HEK293T (cell line): ENCODE results near the gene MAFG.

Experiments
- CTCF ChIA-PET: fragments of 350-600 bp; formaldehyde crosslinking; extraction: SDS; loops from one replicate; lab custom pipeline; 2021; ENCODE audit warnings: antibody characterized with exemption, inconsistent platforms; lab: Yijun Ruan, JAX
- POLR2A ChIA-PET: fragments of 350-600 bp; formaldehyde crosslinking; extraction: SDS; loops from one replicate; lab custom pipeline; 2020; ENCODE audit warnings: antibody characterized with exemption, inconsistent platforms; lab: Yijun Ruan, JAX
- DNase-seq: peaks from one replicate; pipeline ENCODE4 v3.0.0; 2012; ENCODE audit warnings: mixed read lengths; ENCODE audit errors: extremely low spot score
- ARNT ChIP-seq: fragments of 450-650 bp; IDR thresholded peaks from 2 replicates; pipeline ENCODE4 v1.6.1; 2017; ENCODE audit warnings: mild to moderate bottlenecking
- BHLHE40 ChIP-seq: fragments of 450-650 bp; IDR thresholded peaks from 2 replicates; pipeline ENCODE4 v1.6.1; 2016; ENCODE audit warnings: mild to moderate bottlenecking, moderate library complexity, borderline replicate concordance
- CTBP1 ChIP-seq: fragments of 450-650 bp; IDR thresholded peaks from 2 replicates; pipeline ENCODE4 v1.6.1; 2016; ENCODE audit warnings: borderline replicate concordance
- ELF4 ChIP-seq: fragments of 450-650 bp; IDR thresholded peaks from 2 replicates; pipeline ENCODE4 v1.6.1; 2017; ENCODE audit warnings: antibody characterized with exemption
- FOXA1 ChIP-seq: fragments of 450-650 bp; IDR thresholded peaks from 2 replicates; pipeline ENCODE4 v1.6.1; 2016; ENCODE audit warnings: mild to moderate bottlenecking
- FOXK2 ChIP-seq: fragments of 450-650 bp; IDR thresholded peaks from 2 replicates; pipeline ENCODE4 v1.6.1; 2016; ENCODE audit warnings: mild to moderate bottlenecking
- FOXM1 ChIP-seq: fragments of 450-650 bp; IDR thresholded peaks from 2 replicates; pipeline ENCODE4 v1.6.1; 2017; ENCODE audit warnings: mild to moderate bottlenecking, borderline replicate concordance
- HDGF ChIP-seq: fragments of 450-650 bp; IDR thresholded peaks from 2 replicates; pipeline ENCODE4 v1.6.1; 2017; ENCODE audit warnings: antibody characterized with exemption, borderline replicate concordance
- L3MBTL2 ChIP-seq: fragments of 450-650 bp; conservative IDR thresholded peaks from 2 replicates; pipeline ENCODE4 v1.6.1; 2016; ENCODE audit warnings: mild to moderate bottlenecking
- LEF1 ChIP-seq: fragments of 450-650 bp; IDR thresholded peaks from 2 replicates; pipeline ENCODE4 v1.6.1; 2017; ENCODE audit warnings: mild to moderate bottlenecking, borderline replicate concordance
- NFRKB ChIP-seq: fragments of 450-650 bp; IDR thresholded peaks from 2 replicates; pipeline ENCODE4 v1.6.1; 2016; ENCODE audit warnings: mild to moderate bottlenecking, moderate library complexity
- SP1 ChIP-seq: fragments of 450-650 bp; IDR thresholded peaks from 2 replicates; pipeline ENCODE4 v1.6.1; 2017
- SUZ12 ChIP-seq: fragments of 450-650 bp; IDR thresholded peaks from 2 replicates; pipeline ENCODE4 v1.6.1; 2016; ENCODE audit warnings: mild to moderate bottlenecking
- TARDBP ChIP-seq: fragments of 450-650 bp; IDR thresholded peaks from 2 replicates; pipeline ENCODE4 v1.6.1; 2016
- ZNF384 ChIP-seq: fragments of 450-650 bp; IDR thresholded peaks from 2 replicates; pipeline ENCODE4 v1.6.1; 2016
- TF ChIP-seq, protein P1 (sequence below): fragments of 450-650 bp; IDR thresholded peaks from 2 replicates; pipeline ENCODE4 v1.6.1; 2016

Gene MAFG

DNA sequence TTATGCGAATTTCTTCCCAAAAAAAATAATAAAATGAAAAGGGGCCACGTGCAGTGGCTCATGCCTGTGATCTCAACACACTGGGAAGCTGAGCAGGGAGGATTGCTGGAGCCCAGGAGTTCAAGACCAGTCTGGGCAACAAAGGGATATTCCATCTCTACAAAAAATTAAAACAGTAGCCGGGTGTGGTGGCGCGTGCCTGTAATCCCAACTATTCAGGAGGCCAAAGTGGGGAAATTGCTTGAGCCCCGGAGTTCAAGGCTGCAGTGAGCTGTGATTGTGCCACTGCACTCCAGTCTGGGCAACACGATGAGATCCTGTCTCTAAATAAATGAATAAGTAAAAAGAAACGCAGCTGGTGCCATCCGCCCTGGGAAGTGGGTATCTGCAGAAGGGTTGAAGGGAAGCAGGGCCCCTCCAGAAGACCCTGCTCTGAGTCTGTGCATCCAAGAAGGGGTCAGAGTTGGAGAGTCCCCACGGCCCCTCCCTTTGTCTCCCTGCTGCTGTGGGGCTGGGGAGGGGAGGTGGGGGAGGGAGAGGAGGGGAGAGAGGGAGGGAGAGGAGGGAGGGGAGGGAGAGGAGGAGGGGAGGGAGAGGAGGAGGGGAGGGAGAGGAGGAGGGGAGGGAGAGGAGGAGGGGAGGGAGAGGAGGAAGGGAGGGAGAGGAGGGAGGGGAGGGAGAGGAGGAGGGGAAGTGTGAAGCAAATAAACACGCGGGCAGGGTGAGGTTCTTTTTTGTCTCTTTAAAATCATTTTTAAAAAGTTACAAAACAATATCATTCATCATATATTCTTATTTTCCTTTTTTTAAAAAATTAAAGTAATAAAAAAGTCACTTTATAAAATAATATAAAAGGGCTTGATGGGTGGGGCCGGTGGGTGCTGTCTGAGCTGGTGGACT, 24.5 kb upstream of the MAFG start:
- ChIA-PET POLR2A (interaction anchor here (2.2 kb wide), 1 partner anchor 14 kb away, joined by 5 read pairs; no protein-coding TSS in a partner anchor), CTCF (interaction anchor here (1.1 kb wide), 1 partner anchor 9 kb away, joined by 4 read pairs; no protein-coding TSS in a partner anchor)
- no peak for DNase-seq
- no peak for TF ChIP-seq ARNT
- no peak for TF ChIP-seq FOXM1
- TF ChIP-seq HDGF, result no peak
- TF ChIP-seq NFRKB, result no peak
- no peak for TF ChIP-seq FOXK2
- no peak for TF ChIP-seq LEF1
- no peak for TF ChIP-seq ELF4
- no peak for TF ChIP-seq TARDBP
- no peak for TF ChIP-seq BHLHE40
- TF ChIP-seq ZNF384, result no peak

DNA sequence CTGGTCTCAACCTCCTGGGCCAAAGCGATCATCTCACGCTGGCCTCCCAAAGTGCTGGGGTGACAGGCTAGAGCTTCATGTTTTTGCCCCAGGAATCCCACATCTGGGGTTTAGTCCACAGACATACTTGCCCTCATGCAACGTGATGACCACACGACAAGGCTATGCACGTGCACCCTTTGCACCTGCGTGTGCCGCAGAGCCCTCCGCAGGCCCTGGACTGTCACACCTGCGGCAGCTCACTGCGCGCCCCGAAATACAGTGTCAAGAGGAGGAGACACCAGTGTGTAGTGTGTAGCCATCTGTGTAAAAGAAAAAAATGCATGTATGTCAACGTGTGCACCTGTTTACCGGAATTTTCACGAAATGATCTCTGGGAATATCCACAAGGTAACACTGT, 23.0 kb upstream of the MAFG start:
- POLR2A ChIA-PET, result no interaction called here
- DNase-seq, result no peak
- CTCF ChIA-PET, result interaction anchor here (1.6 kb wide), 1 partner anchor 9 kb away, joined by 8 read pairs; no protein-coding TSS in a partner anchor
- TF ChIP-seq NFRKB, result no peak
- no peak for TF ChIP-seq ARNT
- TF ChIP-seq BHLHE40, result no peak
- no peak for TF ChIP-seq SUZ12
- no peak for TF ChIP-seq FOXA1
- TF ChIP-seq HDGF, result no peak
- no peak for TF ChIP-seq FOXK2
- no peak for TF ChIP-seq L3MBTL2

DNA sequence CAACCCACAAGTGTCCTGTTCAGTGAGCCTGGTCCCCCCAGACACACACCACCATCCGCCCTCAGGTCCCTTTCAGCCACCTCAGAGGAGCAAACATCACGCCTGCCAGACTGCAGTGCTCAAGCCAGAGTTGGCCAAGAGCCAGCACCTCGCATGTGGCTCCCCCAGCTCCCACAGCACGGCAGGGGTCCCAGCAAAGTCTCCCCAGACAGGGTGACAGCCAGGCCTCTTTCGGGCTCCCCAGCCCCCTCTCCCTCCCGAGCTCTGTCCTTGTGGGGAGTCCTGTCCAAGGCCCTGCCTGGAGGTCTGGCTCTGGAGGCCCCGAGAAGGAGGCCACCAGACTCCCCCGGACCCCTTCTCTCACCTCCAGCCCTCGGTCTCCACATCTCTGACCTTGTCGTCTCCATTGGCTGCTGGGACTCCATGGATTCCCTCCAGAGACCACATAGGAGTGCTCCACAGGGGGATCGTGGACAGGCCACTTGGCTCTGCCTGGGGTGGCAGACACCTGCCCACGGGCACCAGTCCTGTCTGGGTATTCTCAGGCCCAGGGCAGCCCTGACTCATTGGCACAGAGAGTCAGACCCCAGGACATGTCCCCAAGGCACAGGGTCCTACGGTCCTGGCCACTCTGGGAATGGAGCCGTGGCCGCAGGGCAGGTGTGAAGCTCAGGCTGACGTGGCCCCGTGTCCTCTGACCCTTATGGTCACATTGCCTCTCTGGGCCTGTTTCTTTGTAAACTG, 21.3 kb upstream of the MAFG start:
- TF ChIP-seq FOXA1 (no peak), BHLHE40 (no peak), ZNF384 (no peak), FOXM1 (no peak), L3MBTL2 (no peak), FOXK2 (no peak), LEF1 (no peak), CTBP1 (no peak), SUZ12 (no peak), HDGF (no peak), SP1 (no peak), NFRKB (no peak), ELF4 (no peak), ARNT (no peak), TARDBP (no peak)
- TF ChIP-seq, protein P1, sequence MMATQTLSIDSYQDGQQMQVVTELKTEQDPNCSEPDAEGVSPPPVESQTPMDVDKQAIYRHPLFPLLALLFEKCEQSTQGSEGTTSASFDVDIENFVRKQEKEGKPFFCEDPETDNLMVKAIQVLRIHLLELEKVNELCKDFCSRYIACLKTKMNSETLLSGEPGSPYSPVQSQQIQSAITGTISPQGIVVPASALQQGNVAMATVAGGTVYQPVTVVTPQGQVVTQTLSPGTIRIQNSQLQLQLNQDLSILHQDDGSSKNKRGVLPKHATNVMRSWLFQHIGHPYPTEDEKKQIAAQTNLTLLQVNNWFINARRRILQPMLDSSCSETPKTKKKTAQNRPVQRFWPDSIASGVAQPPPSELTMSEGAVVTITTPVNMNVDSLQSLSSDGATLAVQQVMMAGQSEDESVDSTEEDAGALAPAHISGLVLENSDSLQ, result no peak
- CTCF ChIA-PET, result interaction anchor here (0.7 kb wide), 1 partner anchor 11 kb away, joined by 4 read pairs; no protein-coding TSS in a partner anchor
- DNase-seq, result no peak
- POLR2A ChIA-PET, result interaction anchor here (1.1 kb wide), 1 partner anchor 12 kb away, joined by 4 read pairs; the partner anchor contains the start of gene PYCR1

DNA sequence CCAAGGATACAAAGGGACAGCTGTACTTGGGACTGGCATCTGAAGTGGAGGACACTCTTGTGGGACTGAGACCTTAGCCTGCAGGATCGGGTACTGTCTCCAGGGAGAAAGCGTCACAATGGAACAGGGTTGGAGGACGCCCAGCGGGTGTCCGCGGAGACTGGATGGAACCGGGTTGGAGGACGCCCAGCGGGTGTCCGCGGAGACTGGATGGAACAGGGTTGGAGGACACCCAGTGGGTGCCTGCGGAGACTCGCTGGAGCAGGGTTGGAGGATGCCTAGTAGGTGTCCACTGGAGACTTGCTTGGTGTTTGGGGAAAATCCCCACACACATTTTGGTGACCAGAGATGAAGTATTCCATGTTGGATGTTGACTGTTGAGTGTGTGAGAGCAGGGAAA, 19.7 kb upstream of the MAFG start, which contains the start of gene MYADML2:
TSS of gene MYADML2 (minus strand) at position 45 of the 400 bp plus-strand sequence. CDS start 5,492 bp downstream, outside the sequence.
- POLR2A ChIA-PET, result interaction anchor here (1.7 kb wide), 1 partner anchor 10 kb away, joined by 4 read pairs; the partner anchor contains the start of gene PYCR1
- no peak for DNase-seq
- CTCF ChIA-PET, result no interaction called here
- TF ChIP-seq HDGF (no peak), NFRKB (no peak)

DNA sequence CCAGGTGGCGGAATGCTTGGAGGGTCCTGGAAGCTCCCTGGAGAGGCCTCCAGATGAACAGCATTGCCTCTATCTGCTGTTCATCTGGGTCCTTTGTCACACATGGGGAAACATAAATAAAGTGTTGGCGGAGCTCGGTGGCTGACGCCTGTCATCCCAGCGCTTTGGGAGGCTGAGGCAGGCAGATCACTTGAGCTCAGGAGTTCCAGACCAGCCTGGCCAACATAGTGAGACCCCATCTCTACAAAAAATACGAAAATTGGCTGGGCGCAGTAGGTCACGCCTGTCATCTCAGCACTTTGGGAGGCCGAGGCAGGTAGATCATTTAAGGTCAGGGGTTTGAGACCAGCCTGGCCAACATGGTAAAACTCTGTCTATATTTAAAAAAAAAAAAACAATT, 17.3 kb upstream of the MAFG start:
- TF ChIP-seq SP1 (no peak), FOXK2 (no peak), FOXM1 (no peak), L3MBTL2 (no peak), ZNF384 (no peak), LEF1 (no peak), ARNT (no peak), SUZ12 (no peak), NFRKB (no peak), CTBP1 (no peak), TARDBP (no peak)
- TF ChIP-seq, protein P1, result no peak
- POLR2A ChIA-PET, result interaction anchor here (1.0 to 3.3 kb wide), 4 partner anchors 11 to 78 kb away, joined by 3 to 13 read pairs (median 4); partner anchors contain the start of genes CENPX and LRRC45
- CTCF ChIA-PET, result interaction anchor here (0.6 to 0.7 kb wide), 2 partner anchors 857 to 1396 kb away, joined by 3 read pairs; no protein-coding TSS in a partner anchor

DNA sequence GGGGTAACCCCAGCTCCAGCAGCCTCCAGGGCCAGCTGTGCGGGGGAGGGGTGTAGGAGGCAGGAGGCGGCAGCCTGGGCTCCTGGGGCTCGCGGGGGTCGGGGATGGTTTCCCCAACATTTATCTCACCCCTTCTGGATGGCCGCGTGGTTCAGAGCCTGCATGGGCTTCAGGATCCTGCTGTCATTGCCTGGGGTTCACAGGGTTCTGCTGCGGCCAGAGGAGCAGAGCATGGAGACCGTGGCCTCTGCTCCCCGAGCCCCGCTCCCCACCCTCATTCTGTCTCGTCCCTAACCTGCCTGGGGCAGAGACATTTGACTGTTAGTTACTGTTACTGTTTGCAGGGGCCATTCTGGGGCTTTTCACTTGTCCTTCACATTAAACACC, 14.6 kb upstream of the MAFG start:
- POLR2A ChIA-PET, result interaction anchor here (0.6 to 3.3 kb wide), 3 partner anchors 10 to 81 kb away, joined by 3 to 13 read pairs (median 3); partner anchors contain the start of gene CENPX
- DNase-seq, result no peak
- TF ChIP-seq FOXA1, result no peak
- TF ChIP-seq FOXK2, result no peak
- CTCF ChIA-PET, result no interaction called here

More for the DNA sequence above, 17.3 kb upstream of the MAFG start:
- DNase-seq, result no peak
